HepG2 (cell line): ENCODE data around the gene LIFR. TPM values are rescaled to one million over a fixed set of nuclear protein-coding genes. Genes with fewer than 3 reads are reported as not detected.

Experiments
- ASH2L ChIP-seq: fragments of 300-600, 200-600 bp; sonication (generic); IDR thresholded peaks from 2 replicates; pipeline ENCODE4 v1.7.0; 2017; ENCODE audit warnings: low read depth, mild to moderate bottlenecking, moderate library complexity, mixed read lengths, low read length; ENCODE audit not compliant: insufficient read length
- ATF7-NPFF ChIP-seq: sonication (generic); formaldehyde crosslinking; IDR thresholded peaks from 2 replicates; pipeline ENCODE4 v1.8.1; 2023; ENCODE audit warnings: mild to moderate bottlenecking, low read depth, missing genetic modification reagents, moderate library complexity
- BRCA1 ChIP-seq: sonication (generic); formaldehyde crosslinking; IDR thresholded peaks from 2 replicates; pipeline ENCODE4 v1.4.0; 2020; ENCODE audit warnings: missing genetic modification reagents
- CBX2 ChIP-seq, 2 experiments: fragments of 200-600 bp in 1 of 2; sonication (generic); formaldehyde crosslinking in 1 of 2; IDR thresholded peaks; 2 replicates each; pipeline versions ENCODE4 v1.7.0 to v1.8.1; 2018 to 2022; ENCODE audit warnings: low read depth in 2 of 2, low read length in 1 of 2, mild to moderate bottlenecking in 1 of 2, missing genetic modification reagents in 1 of 2
- CEBPB ChIP-seq: IDR thresholded peaks from 2 replicates; pipeline ENCODE4 v1.6.1; 2011; ENCODE audit warnings: low read depth, low read length, improper control_type of control experiment, borderline replicate concordance
- FOXA3 ChIP-seq: IDR thresholded peaks from 2 replicates; pipeline ENCODE4 v1.6.1; 2016; ENCODE audit warnings: missing genetic modification reagents, missing compliant biosample characterization
- GATA4 ChIP-seq: sonication (generic); IDR thresholded peaks from 2 replicates; pipeline ENCODE4 v1.6.1; 2016; ENCODE audit warnings: antibody characterized with exemption, low read depth, borderline replicate concordance
- GFI1 ChIP-seq: sonication (generic); formaldehyde crosslinking; IDR thresholded peaks from 2 replicates; pipeline ENCODE4 v1.5.0; 2020; ENCODE audit warnings: missing genetic modification reagents, mild to moderate bottlenecking, borderline replicate concordance
- MIER3 ChIP-seq: IDR thresholded peaks from 2 replicates; pipeline ENCODE4 v1.6.1; 2016; ENCODE audit warnings: missing compliant biosample characterization, borderline replicate concordance
- NR1H2 ChIP-seq: sonication (generic); formaldehyde crosslinking; IDR thresholded peaks from 2 replicates; pipeline ENCODE4 v1.8.1; 2022; ENCODE audit warnings: low read depth, missing genetic modification reagents, borderline replicate concordance
- RAD51 ChIP-seq: fragments of 450-650 bp; IDR thresholded peaks from 2 replicates; pipeline ENCODE4 v1.6.1; 2016; ENCODE audit warnings: borderline replicate concordance
- SALL1 ChIP-seq: sonication (generic); formaldehyde crosslinking; IDR thresholded peaks from 2 replicates; pipeline ENCODE4 v1.8.0; 2022; ENCODE audit warnings: mild to moderate bottlenecking, missing genetic modification reagents
- SKI ChIP-seq: fragments of 450-650 bp; IDR thresholded peaks from one replicate; pipeline ENCODE4 v1.6.1; 2018; ENCODE audit warnings: mild to moderate bottlenecking; ENCODE audit not compliant: partially characterized antibody
- ZFP62 ChIP-seq: sonication (generic); formaldehyde crosslinking; IDR thresholded peaks from 2 replicates; pipeline ENCODE4 v1.4.0; 2020; ENCODE audit warnings: missing genetic modification reagents
- ZNF788 ChIP-seq: sonication (generic); formaldehyde crosslinking; IDR thresholded peaks from 2 replicates; pipeline ENCODE4 v1.5.0; 2020; ENCODE audit warnings: mild to moderate bottlenecking, missing genetic modification reagents, borderline replicate concordance
- polyA plus RNA-seq, 8 experiments: library from polyadenylated mRNA; depleted of rRNA in 3 of 8; stranded (reverse) in 7 of 8; unstranded in 1 of 8; fragments of >200 nt; fragmentation: Illumina TruSeq in 4 of 8; extraction: Trizol in 4 of 8; gene quantifications; 2 replicates each; pipeline versions ENCODE4 v1.2.1 to v1.2.3, GENCODE V29; 2011 to 2016; ENCODE audit warnings: low read depth in 4 of 8, missing spikeins in 1 of 8, mixed read lengths in 1 of 8; ENCODE audit not compliant: insufficient read depth in 1 of 8
- total RNA-seq, 5 experiments: library from RNA; depleted of rRNA; stranded (reverse); fragments of >200 nt; fragmentation: Illumina TruSeq; extraction: Trizol; gene quantifications; 2 replicates each; pipeline ENCODE4 v1.2.3, GENCODE V29; 2016; ENCODE audit warnings: low read depth in 1 of 5
- TF ChIP-seq, protein P1 (sequence below): sonication (generic); formaldehyde crosslinking; IDR thresholded peaks from 2 replicates; pipeline ENCODE4 v1.5.0; 2020; ENCODE audit warnings: mild to moderate bottlenecking, missing genetic modification reagents
- TF ChIP-seq, protein P2 (sequence below): sonication (generic); formaldehyde crosslinking; IDR thresholded peaks from 2 replicates; pipeline ENCODE4 v1.8.1; 2022; ENCODE audit warnings: low read depth, mild to moderate bottlenecking, missing genetic modification reagents
- TF ChIP-seq, protein P3 (sequence below): sonication (generic); formaldehyde crosslinking; conservative IDR thresholded peaks from 2 replicates; pipeline ENCODE4 v1.4.0; 2020; ENCODE audit warnings: missing genetic modification reagents
- TF ChIP-seq, protein P4 (sequence below): sonication (generic); formaldehyde crosslinking; IDR thresholded peaks from 2 replicates; pipeline ENCODE4 v1.4.0; 2020; ENCODE audit warnings: missing genetic modification reagents, mild to moderate bottlenecking, borderline replicate concordance
- TF ChIP-seq, protein P5 (sequence below): sonication (generic); formaldehyde crosslinking; IDR thresholded peaks from 2 replicates; pipeline ENCODE4 v1.4.0; 2020; ENCODE audit warnings: mild to moderate bottlenecking, missing genetic modification reagents

Gene LIFR
- total and polyA plus RNA-seq, 2 of the 13 experiments (the other 11 are each of a cell fraction or from before 2014, with no cell fraction given), result 6.3 to 25.2 TPM

DNA sequence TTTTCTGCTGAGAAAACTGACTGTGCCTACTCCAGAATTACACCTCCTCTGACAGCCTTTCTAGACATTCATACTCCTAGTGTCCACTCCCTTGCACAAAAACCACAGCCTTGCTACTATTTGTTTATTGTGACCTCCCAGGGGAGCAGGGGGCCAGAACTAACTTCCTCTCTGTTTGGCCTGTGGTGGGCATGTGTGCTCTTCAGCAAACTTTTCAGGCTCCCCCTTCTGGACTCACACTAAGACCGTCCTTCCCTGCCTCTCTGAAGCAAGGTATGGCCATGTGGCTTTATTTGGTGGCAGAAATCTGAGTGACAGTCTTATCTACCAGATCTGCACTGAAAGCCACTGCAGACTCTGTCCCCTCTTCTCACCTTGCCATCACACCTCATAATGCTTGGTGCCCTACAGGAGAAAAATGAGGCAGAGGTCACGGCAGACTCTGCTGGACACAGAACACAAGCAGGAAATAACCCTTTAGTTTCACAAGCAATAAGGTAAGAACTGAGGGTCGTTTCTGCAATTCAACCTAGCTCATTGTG lies 28.2 kb downstream of the LIFR start (continued):
- TF ChIP-seq, protein P1, sequence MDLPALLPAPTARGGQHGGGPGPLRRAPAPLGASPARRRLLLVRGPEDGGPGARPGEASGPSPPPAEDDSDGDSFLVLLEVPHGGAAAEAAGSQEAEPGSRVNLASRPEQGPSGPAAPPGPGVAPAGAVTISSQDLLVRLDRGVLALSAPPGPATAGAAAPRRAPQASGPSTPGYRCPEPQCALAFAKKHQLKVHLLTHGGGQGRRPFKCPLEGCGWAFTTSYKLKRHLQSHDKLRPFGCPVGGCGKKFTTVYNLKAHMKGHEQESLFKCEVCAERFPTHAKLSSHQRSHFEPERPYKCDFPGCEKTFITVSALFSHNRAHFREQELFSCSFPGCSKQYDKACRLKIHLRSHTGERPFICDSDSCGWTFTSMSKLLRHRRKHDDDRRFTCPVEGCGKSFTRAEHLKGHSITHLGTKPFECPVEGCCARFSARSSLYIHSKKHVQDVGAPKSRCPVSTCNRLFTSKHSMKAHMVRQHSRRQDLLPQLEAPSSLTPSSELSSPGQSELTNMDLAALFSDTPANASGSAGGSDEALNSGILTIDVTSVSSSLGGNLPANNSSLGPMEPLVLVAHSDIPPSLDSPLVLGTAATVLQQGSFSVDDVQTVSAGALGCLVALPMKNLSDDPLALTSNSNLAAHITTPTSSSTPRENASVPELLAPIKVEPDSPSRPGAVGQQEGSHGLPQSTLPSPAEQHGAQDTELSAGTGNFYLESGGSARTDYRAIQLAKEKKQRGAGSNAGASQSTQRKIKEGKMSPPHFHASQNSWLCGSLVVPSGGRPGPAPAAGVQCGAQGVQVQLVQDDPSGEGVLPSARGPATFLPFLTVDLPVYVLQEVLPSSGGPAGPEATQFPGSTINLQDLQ (CRISPR knock-in tag), result no peak
- peak; percentile 62 for TF ChIP-seq ASH2L
- TF ChIP-seq NR1H2 (CRISPR knock-in tag), result no peak
- TF ChIP-seq, protein P2, sequence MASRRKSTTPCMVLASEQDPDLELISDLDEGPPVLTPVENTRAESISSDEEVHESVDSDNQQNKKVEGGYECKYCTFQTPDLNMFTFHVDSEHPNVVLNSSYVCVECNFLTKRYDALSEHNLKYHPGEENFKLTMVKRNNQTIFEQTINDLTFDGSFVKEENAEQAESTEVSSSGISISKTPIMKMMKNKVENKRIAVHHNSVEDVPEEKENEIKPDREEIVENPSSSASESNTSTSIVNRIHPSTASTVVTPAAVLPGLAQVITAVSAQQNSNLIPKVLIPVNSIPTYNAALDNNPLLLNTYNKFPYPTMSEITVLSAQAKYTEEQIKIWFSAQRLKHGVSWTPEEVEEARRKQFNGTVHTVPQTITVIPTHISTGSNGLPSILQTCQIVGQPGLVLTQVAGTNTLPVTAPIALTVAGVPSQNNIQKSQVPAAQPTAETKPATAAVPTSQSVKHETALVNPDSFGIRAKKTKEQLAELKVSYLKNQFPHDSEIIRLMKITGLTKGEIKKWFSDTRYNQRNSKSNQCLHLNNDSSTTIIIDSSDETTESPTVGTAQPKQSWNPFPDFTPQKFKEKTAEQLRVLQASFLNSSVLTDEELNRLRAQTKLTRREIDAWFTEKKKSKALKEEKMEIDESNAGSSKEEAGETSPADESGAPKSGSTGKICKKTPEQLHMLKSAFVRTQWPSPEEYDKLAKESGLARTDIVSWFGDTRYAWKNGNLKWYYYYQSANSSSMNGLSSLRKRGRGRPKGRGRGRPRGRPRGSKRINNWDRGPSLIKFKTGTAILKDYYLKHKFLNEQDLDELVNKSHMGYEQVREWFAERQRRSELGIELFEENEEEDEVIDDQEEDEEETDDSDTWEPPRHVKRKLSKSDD (CRISPR knock-in tag), result 0 out of 2 replicates have a peak, but pooled peaks have one; percentile 48
- peak; percentile 75; the same call in 1 of the 2 replicates for TF ChIP-seq GFI1 (CRISPR knock-in tag)
- TF ChIP-seq BRCA1 (CRISPR knock-in tag), result no peak
- TF ChIP-seq, protein P3, sequence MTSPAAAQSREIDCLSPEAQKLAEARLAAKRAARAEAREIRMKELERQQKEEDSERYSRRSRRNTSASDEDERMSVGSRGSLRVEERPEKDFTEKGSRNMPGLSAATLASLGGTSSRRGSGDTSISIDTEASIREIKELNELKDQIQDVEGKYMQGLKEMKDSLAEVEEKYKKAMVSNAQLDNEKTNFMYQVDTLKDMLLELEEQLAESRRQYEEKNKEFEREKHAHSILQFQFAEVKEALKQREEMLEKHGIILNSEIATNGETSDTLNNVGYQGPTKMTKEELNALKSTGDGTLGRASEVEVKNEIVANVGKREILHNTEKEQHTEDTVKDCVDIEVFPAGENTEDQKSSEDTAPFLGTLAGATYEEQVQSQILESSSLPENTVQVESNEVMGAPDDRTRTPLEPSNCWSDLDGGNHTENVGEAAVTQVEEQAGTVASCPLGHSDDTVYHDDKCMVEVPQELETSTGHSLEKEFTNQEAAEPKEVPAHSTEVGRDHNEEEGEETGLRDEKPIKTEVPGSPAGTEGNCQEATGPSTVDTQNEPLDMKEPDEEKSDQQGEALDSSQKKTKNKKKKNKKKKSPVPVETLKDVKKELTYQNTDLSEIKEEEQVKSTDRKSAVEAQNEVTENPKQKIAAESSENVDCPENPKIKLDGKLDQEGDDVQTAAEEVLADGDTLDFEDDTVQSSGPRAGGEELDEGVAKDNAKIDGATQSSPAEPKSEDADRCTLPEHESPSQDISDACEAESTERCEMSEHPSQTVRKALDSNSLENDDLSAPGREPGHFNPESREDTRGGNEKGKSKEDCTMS (CRISPR knock-in tag), result no peak
- TF ChIP-seq CBX2 (IDR thresholded peaks at IDR 0.05; ENCODE audit: low read depth, low read length), result no peak
- TF ChIP-seq CBX2 (CRISPR knock-in tag; IDR thresholded peaks at IDR 0.05; ENCODE audit: low read depth), result no peak
- no peak for TF ChIP-seq RAD51
- TF ChIP-seq, protein P4, sequence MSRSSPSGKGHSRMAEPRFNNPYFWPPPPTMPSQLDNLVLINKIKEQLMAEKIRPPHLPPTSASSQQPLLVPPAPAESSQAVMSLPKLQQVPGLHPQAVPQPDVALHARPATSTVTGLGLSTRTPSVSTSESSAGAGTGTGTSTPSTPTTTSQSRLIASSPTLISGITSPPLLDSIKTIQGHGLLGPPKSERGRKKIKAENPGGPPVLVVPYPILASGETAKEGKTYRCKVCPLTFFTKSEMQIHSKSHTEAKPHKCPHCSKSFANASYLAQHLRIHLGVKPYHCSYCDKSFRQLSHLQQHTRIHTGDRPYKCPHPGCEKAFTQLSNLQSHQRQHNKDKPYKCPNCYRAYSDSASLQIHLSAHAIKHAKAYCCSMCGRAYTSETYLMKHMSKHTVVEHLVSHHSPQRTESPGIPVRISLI (CRISPR knock-in tag), result no peak
- TF ChIP-seq MIER3 (CRISPR knock-in tag), result no peak
- TF ChIP-seq ZFP62 (CRISPR knock-in tag), result no peak
- peak; percentile 91 for TF ChIP-seq SALL1
- TF ChIP-seq ATF7-NPFF (CRISPR knock-in tag), result no peak
- peak; percentile 22; the same call in 1 of the 2 replicates for TF ChIP-seq ZNF788
- TF ChIP-seq, protein P5, sequence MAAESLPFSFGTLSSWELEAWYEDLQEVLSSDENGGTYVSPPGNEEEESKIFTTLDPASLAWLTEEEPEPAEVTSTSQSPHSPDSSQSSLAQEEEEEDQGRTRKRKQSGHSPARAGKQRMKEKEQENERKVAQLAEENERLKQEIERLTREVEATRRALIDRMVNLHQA (CRISPR knock-in tag), result no peak
- TF ChIP-seq CEBPB, result no peak
- no peak for TF ChIP-seq SKI
- peak; percentile 51; the same call in 1 of the 2 replicates for TF ChIP-seq FOXA3
- TF ChIP-seq GATA4, result no peak
